CD4-positive, alpha-beta T cell treated with Interleukin-1 beta for 1 hour (primary cell): ENCODE data around the gene GALNT9.
A peak's percentile ranks its signal among the peaks of the same experiment; 100 is the strongest.
"Not testable (repeated sequence)": the region's sequence is repeated elsewhere in the genome, so short reads cannot be mapped to it uniquely, and the experiment has no call there.

ENCODE experiments used
- DNase-seq, 2 donors: peaks; one replicate each; pipeline ENCODE4 v3.0.0-alpha.2; 2020 to 2022

Gene GALNT9

DNA sequence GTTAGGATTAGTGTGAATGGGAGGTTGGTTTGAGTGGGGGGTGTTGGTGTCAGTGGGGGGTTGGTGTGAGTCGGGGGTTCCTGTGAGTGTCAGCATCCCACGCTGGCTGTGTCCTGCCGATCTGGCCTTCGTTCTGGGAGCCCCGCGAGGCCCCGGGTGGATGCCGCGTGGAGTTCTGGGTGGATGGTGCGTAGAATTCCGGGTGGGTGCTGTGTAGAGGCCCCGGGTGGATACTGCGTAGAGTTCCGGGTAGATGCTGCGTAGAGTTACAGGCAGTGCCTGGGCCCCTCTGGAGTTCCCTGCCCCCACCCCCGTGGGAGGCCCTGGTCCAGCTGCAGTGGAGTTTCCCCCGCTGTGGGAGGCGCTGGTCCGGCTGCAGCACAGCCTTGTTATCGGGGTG lies 176.4 kb downstream of the GALNT9 start:
- no peak for DNase-seq

GRCh38 chr12:132152411-132152821 lies 177.0 kb downstream of the GALNT9 start:
- no peak for DNase-seq

GRCh38 chr12:132151766-132152410 lies 177.5 kb downstream of the GALNT9 start:
- DNase-seq, result peak in 1 of 2 donors; percentile 0

- DNase-seq, result peak in 1 of 2 donors; percentile 0
These were observed 178.1 kb downstream of the GALNT9 start for GRCh38 chr12:132151145-132151765.

- DNase-seq, result no peak
These were observed 178.6 kb downstream of the GALNT9 start for GRCh38 chr12:132150780-132151144.

GRCh38 chr12:132149526-132149925 lies 179.9 kb downstream of the GALNT9 start:
- DNase-seq, result not testable (repeated sequence)

DNA sequence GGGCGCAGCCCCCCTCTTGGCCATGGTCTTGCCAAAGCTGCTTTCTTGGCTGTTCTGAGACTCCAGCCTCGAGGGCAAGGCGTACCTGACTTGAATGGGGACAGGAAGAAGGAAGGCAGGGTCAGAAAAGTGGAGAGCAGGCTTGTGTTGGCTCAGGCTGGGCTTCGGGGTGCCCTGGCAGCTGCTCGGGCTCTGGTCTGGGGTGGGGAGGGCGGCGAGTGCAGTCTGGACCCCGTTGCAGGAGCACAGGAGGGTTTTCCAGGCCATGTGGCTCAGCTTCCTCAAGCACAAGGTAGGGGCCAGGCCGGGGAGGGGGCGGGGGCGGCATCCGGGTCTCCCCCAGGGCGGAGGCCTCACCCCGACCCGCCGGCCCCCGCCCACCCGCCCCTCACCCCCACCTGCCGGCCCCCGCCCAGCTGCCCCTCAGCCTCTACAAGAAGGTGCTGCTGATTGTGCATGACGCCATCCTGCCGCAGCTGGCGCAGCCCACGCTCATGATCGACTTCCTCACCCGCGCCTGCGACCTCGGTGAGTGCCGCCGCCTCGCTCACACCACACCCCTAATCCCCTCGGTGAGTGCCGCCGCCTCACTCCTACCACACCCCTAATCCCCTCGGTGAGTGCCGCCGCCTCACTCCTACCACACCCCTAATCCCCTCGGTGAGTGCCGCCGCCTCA lies 180.9 kb downstream of the GALNT9 start:
- DNase-seq, result no peak

- no peak for DNase-seq
These were observed 181.7 kb downstream of the GALNT9 start for GRCh38 chr12:132147423-132148367.

DNA sequence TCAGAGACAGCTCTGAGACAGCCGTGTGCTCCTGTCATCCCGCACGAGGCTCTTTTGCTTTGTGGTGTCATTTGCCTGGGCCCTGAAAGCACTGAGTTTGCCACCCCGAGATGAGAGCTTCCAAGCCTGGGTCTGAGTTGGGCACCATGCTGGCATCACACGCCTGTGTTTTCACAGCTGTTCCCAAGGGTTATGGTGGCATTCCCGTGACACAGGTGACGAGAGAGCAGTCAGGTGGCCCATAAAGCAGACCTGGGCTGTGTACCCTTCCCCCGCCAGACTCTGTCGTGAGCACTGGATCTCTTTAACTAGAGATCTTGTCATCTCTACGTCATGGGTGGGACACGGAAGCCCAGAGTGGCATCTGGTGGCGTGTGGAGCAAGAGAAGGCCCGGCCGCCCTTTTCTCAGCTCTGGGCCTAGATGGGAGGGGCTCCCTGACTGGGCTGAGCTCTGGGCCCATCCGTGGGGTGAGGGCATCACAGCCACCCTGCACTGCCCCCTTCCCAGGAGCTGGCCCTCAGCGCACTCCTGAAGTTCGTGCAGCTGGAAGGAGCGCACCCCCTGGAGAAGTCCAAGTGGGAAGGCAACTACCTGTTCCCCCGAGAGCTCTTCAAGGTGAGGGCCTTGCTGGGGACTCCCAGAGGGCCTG lies 182.5 kb downstream of the GALNT9 start:
- DNase-seq, result no peak
